Measurements from ENCODE around the gene PDZD4.
A peak's percentile ranks its signal among the peaks of the same experiment; 100 is the strongest.

Gene PDZD4

GRCh38 chrX:153806999-153807575 is 23.3 kb downstream of the PDZD4 start:
- Mint-ChIP-seq H3K4me1 (no peaks in the 10 kb centered on the region), H3K4me3 (no peak overlapping the region), H3K9me3 (no peaks in the 10 kb centered on the region), H3K27me3 (no peaks in the 10 kb centered on the region), H3K27ac (ENCODE audit: low read depth) (no peak overlapping the region), H3K36me3 (ENCODE audit: insufficient read depth) (peaks cover 5% of the 10 kb centered on the region)
- DNase-seq (ENCODE audit: low spot score in 2 of 2), result no peak
- no peak for ATAC-seq (replicated peaks; ENCODE audit: extremely low read depth, poor library complexity, severe bottlenecking)

- H3K27me3 Mint-ChIP-seq, result no peaks in the 10 kb centered on the region
- ATAC-seq (replicated peaks; ENCODE audit: extremely low read depth, poor library complexity, severe bottlenecking), result no peak
- H3K27ac Mint-ChIP-seq (ENCODE audit: low read depth), result no peak overlapping the region
- no peaks in the 10 kb centered on the region for H3K9me3 Mint-ChIP-seq
- peaks cover 6% of the 10 kb centered on the region for H3K36me3 Mint-ChIP-seq (ENCODE audit: insufficient read depth)
- no peaks in the 10 kb centered on the region for H3K4me1 Mint-ChIP-seq
- no peak for DNase-seq (ENCODE audit: low spot score in 2 of 2)
- H3K4me3 Mint-ChIP-seq, result no peak overlapping the region
Measured at GRCh38 chrX:153805436-153805835, 24.9 kb downstream of the PDZD4 start.

- no peak overlapping the region for H3K4me3 Mint-ChIP-seq
- peaks cover 6% of the 10 kb centered on the region for H3K36me3 Mint-ChIP-seq (ENCODE audit: insufficient read depth)
- no peaks in the 10 kb centered on the region for H3K9me3 Mint-ChIP-seq
- ATAC-seq (replicated peaks; ENCODE audit: extremely low read depth, poor library complexity, severe bottlenecking), result no peak
- H3K27me3 Mint-ChIP-seq, result no peaks in the 10 kb centered on the region
- no peak overlapping the region for H3K27ac Mint-ChIP-seq (ENCODE audit: low read depth)
- no peaks in the 10 kb centered on the region for H3K4me1 Mint-ChIP-seq
- no peak for DNase-seq (ENCODE audit: low spot score in 2 of 2)
Measured at GRCh38 chrX:153804621-153805020, 25.7 kb downstream of the PDZD4 start.

- Mint-ChIP-seq H3K4me1 (no peaks in the 10 kb centered on the region), H3K9me3 (no peaks in the 10 kb centered on the region), H3K4me3 (no peak overlapping the region), H3K27ac (ENCODE audit: low read depth) (no peak overlapping the region), H3K27me3 (no peaks in the 10 kb centered on the region), H3K36me3 (ENCODE audit: insufficient read depth) (peaks cover 6% of the 10 kb centered on the region)
- no peak for DNase-seq (ENCODE audit: low spot score in 2 of 2)
- no peak for ATAC-seq (replicated peaks; ENCODE audit: extremely low read depth, poor library complexity, severe bottlenecking)
Measured at GRCh38 chrX:153804100-153804595, 26.2 kb downstream of the PDZD4 start.

GRCh38 chrX:153803211-153804099 is 26.9 kb downstream of the PDZD4 start:
- DNase-seq (ENCODE audit: low spot score in 2 of 2) (no peak), ATAC-seq (replicated peaks; ENCODE audit: extremely low read depth, poor library complexity, severe bottlenecking) (no peak)
- Mint-ChIP-seq H3K4me1 (no peaks in the 10 kb centered on the region), H3K27ac (ENCODE audit: low read depth) (peak overlapping the region; percentile 53), H3K9me3 (no peaks in the 10 kb centered on the region), H3K36me3 (ENCODE audit: insufficient read depth) (peaks cover 7% of the 10 kb centered on the region), H3K27me3 (no peaks in the 10 kb centered on the region), H3K4me3 (no peak overlapping the region)

GRCh38 chrX:153802513-153803045 is 27.8 kb downstream of the PDZD4 start:
- H3K4me1 Mint-ChIP-seq, result no peaks in the 10 kb centered on the region
- no peaks in the 10 kb centered on the region for H3K9me3 Mint-ChIP-seq
- H3K27ac Mint-ChIP-seq (ENCODE audit: low read depth), result no peak overlapping the region
- peaks cover 7% of the 10 kb centered on the region for H3K36me3 Mint-ChIP-seq (ENCODE audit: insufficient read depth)
- H3K27me3 Mint-ChIP-seq, result no peaks in the 10 kb centered on the region
- no peak overlapping the region for H3K4me3 Mint-ChIP-seq
- ATAC-seq (replicated peaks; ENCODE audit: extremely low read depth, poor library complexity, severe bottlenecking) (no peak), DNase-seq (ENCODE audit: low spot score in 2 of 2) (no peak)

GRCh38 chrX:153801669-153802068 is 28.7 kb downstream of the PDZD4 start:
- Mint-ChIP-seq H3K9me3 (no peaks in the 10 kb centered on the region), H3K36me3 (ENCODE audit: insufficient read depth) (peaks cover 7% of the 10 kb centered on the region), H3K4me1 (no peaks in the 10 kb centered on the region), H3K27me3 (no peaks in the 10 kb centered on the region), H3K4me3 (no peak overlapping the region), H3K27ac (ENCODE audit: low read depth) (no peak overlapping the region)
- DNase-seq (ENCODE audit: low spot score in 2 of 2) (no peak), ATAC-seq (replicated peaks; ENCODE audit: extremely low read depth, poor library complexity, severe bottlenecking) (no peak)

- Mint-ChIP-seq H3K27me3 (no peaks in the 10 kb centered on the region), H3K4me1 (peaks cover 5% of the 10 kb centered on the region), H3K27ac (ENCODE audit: low read depth) (no peak overlapping the region), H3K4me3 (no peak overlapping the region), H3K36me3 (ENCODE audit: insufficient read depth) (peaks cover 10% of the 10 kb centered on the region), H3K9me3 (no peaks in the 10 kb centered on the region)
- no peak for DNase-seq (ENCODE audit: low spot score in 2 of 2)
- no peak for ATAC-seq (replicated peaks; ENCODE audit: extremely low read depth, poor library complexity, severe bottlenecking)
Measured at GRCh38 chrX:153800746-153801145, 29.6 kb downstream of the PDZD4 start.

- H3K27ac Mint-ChIP-seq (ENCODE audit: low read depth), result no peak overlapping the region
- H3K4me3 Mint-ChIP-seq, result no peak overlapping the region
- H3K27me3 Mint-ChIP-seq, result no peaks in the 10 kb centered on the region
- H3K4me1 Mint-ChIP-seq, result peaks cover 5% of the 10 kb centered on the region
- H3K9me3 Mint-ChIP-seq, result no peaks in the 10 kb centered on the region
- no peak for DNase-seq (ENCODE audit: low spot score in 2 of 2)
- no peak for ATAC-seq (replicated peaks; ENCODE audit: extremely low read depth, poor library complexity, severe bottlenecking)
- H3K36me3 Mint-ChIP-seq (ENCODE audit: insufficient read depth), result peaks cover 10% of the 10 kb centered on the region
Measured at GRCh38 chrX:153800177-153800722, 30.1 kb downstream of the PDZD4 start.

- H3K27ac Mint-ChIP-seq (ENCODE audit: low read depth), result no peak overlapping the region
- peaks cover 5% of the 10 kb centered on the region for H3K4me1 Mint-ChIP-seq
- no peak overlapping the region for H3K4me3 Mint-ChIP-seq
- H3K36me3 Mint-ChIP-seq (ENCODE audit: insufficient read depth), result peaks cover 13% of the 10 kb centered on the region
- no peaks in the 10 kb centered on the region for H3K27me3 Mint-ChIP-seq
- DNase-seq (ENCODE audit: low spot score in 2 of 2) (no peak), ATAC-seq (replicated peaks; ENCODE audit: extremely low read depth, poor library complexity, severe bottlenecking) (no peak)
- no peaks in the 10 kb centered on the region for H3K9me3 Mint-ChIP-seq
Measured at GRCh38 chrX:153799326-153799725, 31.0 kb downstream of the PDZD4 start.

- ATAC-seq (replicated peaks; ENCODE audit: extremely low read depth, poor library complexity, severe bottlenecking) (no peak), DNase-seq (ENCODE audit: low spot score in 2 of 2) (no peak)
- peaks cover 15% of the 10 kb centered on the region for H3K4me1 Mint-ChIP-seq
- no peak overlapping the region for H3K4me3 Mint-ChIP-seq
- H3K36me3 Mint-ChIP-seq (ENCODE audit: insufficient read depth), result peaks cover 17% of the 10 kb centered on the region
- no peaks in the 10 kb centered on the region for H3K9me3 Mint-ChIP-seq
- H3K27ac Mint-ChIP-seq (ENCODE audit: low read depth), result no peak overlapping the region
- H3K27me3 Mint-ChIP-seq, result no peaks in the 10 kb centered on the region
Measured at GRCh38 chrX:153797415-153798015, 32.8 kb downstream of the PDZD4 start.
